ENCODE data around the gene DNAL1.

GRCh38 chr14:73736842-73737241 lies 92.1 kb downstream of the DNAL1 start:
- TF ChIP-seq CTCF (conservative IDR thresholded peaks at IDR 0.05): no peak
- no peak for TF ChIP-seq EZH2 (IDR thresholded peaks at IDR 0.05; ENCODE audit: low read depth)

Measured in PC-9 (cell line).